ENCODE measurements around the gene WEE2.
"Not testable (repeated sequence)": the region's sequence is repeated elsewhere in the genome, so short reads cannot be mapped to it uniquely, and the experiment has no call there.

Gene WEE2

GRCh38 chr7:141770083-141770583 is 62.0 kb downstream of the WEE2 start:
- not testable (repeated sequence) for FAIRE-seq; DNase-seq (ENCODE audit: low spot score)

- FAIRE-seq (no peak), DNase-seq (ENCODE audit: low spot score) (no peak)
Measured at GRCh38 chr7:141776374-141776773, 68.2 kb downstream of the WEE2 start, which contains the start of gene TAS2R4. TSS of gene TAS2R4 (plus strand) at chr7:141776674. CDS start at chr7:141778489, 1,815 bp downstream.
